Measurements from ENCODE around the gene NEURL1B. TPM values are rescaled to one million over a fixed set of nuclear protein-coding genes. Genes with fewer than 3 reads are reported as not detected.

Gene NEURL1B
- polyA plus RNA-seq, 2 of the 4 experiments (the other 2 are of a cell fraction), result 0.89 to 2.1 TPM

- 77% methylated on average over 7 of the region's 7 CpGs for WGBS (ENCODE audit: missing lambda C conversion rate)
- CTCF ChIA-PET, result interaction anchor here (0.8 to 1.6 kb wide), 3 partner anchors 15 to 240 kb away, joined by 3 to 11 read pairs (median 3); no protein-coding TSS in a partner anchor
- POLR2A ChIA-PET, result no interaction called here
- ATAC-seq (peak in 1 of 2 experiments; percentile 58; a peak in 3 of 6 replicates), FAIRE-seq (no peak), DNase-seq (ENCODE audit: low read depth in 1 of 2, low spot score in 1 of 2) (no peak)
- no peak overlapping the region for H3K27ac ChIP-seq
- no peaks in the 10 kb centered on the region for H3K9me3 ChIP-seq
- no peak overlapping the region for H3K4me3 ChIP-seq
- TF ChIP-seq ZNF302 (CRISPR knock-in tag; IDR thresholded peaks at IDR 0.05) (no peak), TP53 (CRISPR knock-in tag; IDR thresholded peaks at IDR 0.05) (no peak), RFX5 (IDR thresholded peaks at IDR 0.05) (no peak), PBX3 (IDR thresholded peaks at IDR 0.05) (no peak), NPAS2 (CRISPR knock-in tag; IDR thresholded peaks at IDR 0.05; ENCODE audit: borderline replicate concordance) (no peak), CHD4 (IDR thresholded peaks at IDR 0.05; ENCODE audit: borderline replicate concordance) (no peak), KDM5A (IDR thresholded peaks at IDR 0.05) (no peak), NFE2L2 (conservative IDR thresholded peaks at IDR 0.05; ENCODE audit: low read length) (no peak), MYC (IDR thresholded peaks at IDR 0.05; ENCODE audit: borderline replicate concordance, low read length) (no peak), HDAC2 (IDR thresholded peaks at IDR 0.05) (no peak), FOXS1 (CRISPR knock-in tag; IDR thresholded peaks at IDR 0.05) (no peak), GATA3 (IDR thresholded peaks at IDR 0.05; ENCODE audit: borderline replicate concordance) (no peak), FOSB (CRISPR knock-in tag; IDR thresholded peaks at IDR 0.05) (no peak), USF2 (IDR thresholded peaks at IDR 0.05) (no peak), RAD21 (conservative IDR thresholded peaks at IDR 0.05 in 1 of 2, IDR thresholded peaks at IDR 0.05 in 1 of 2) (no peak), CHD2 (IDR thresholded peaks at IDR 0.05; ENCODE audit: low read length, partially characterized antibody) (no peak), TFCP2L1 (CRISPR knock-in tag; IDR thresholded peaks at IDR 0.05) (no peak), HOXA7 (CRISPR knock-in tag; IDR thresholded peaks at IDR 0.05) (no peak), MAX (IDR thresholded peaks at IDR 0.05) (no peak)
- no peak overlapping the region for H3K4me2 ChIP-seq
- H3K4me1 ChIP-seq, result peaks cover under 1% of the 10 kb centered on the region; the same call in 1 of the 3 replicates
Measured at GRCh38 chr5:172691886-172692285, 50.8 kb downstream of the NEURL1B start.

GRCh38 chr5:172692451-172692850 is 51.4 kb downstream of the NEURL1B start:
- ChIA-PET CTCF (interaction anchor here (0.8 to 1.6 kb wide), 3 partner anchors 15 to 241 kb away, joined by 3 to 11 read pairs (median 3); no protein-coding TSS in a partner anchor), POLR2A (no interaction called here)
- DNase-seq (ENCODE audit: low read depth in 1 of 2, low spot score in 1 of 2) (no peak), ATAC-seq (no peak), FAIRE-seq (no peak)
- WGBS (ENCODE audit: missing lambda C conversion rate), result 86% methylated on average over 6 of the region's 6 CpGs
- H3K27ac ChIP-seq, result no peak overlapping the region
- TF ChIP-seq USF2 (IDR thresholded peaks at IDR 0.05) (no peak), ZNF302 (CRISPR knock-in tag; IDR thresholded peaks at IDR 0.05) (no peak), CHD4 (IDR thresholded peaks at IDR 0.05; ENCODE audit: borderline replicate concordance) (no peak), KDM5A (IDR thresholded peaks at IDR 0.05) (no peak), ZSCAN20 (CRISPR knock-in tag; IDR thresholded peaks at IDR 0.05) (no peak), EP300 (IDR thresholded peaks at IDR 0.05) (no peak), SMC3 (IDR thresholded peaks at IDR 0.05) (no peak), BHLHE40 (IDR thresholded peaks at IDR 0.05; ENCODE audit: low read depth, low read length) (no peak), CTCF (IDR thresholded peaks at IDR 0.05) (no peak), ATOH8 (CRISPR knock-in tag; IDR thresholded peaks at IDR 0.05; ENCODE audit: low read depth) (no peak), NR3C1 (IDR thresholded peaks at IDR 0.05) (no peak), HES2 (IDR thresholded peaks at IDR 0.05) (no peak), TFCP2L1 (CRISPR knock-in tag; IDR thresholded peaks at IDR 0.05) (no peak)
- H3K4me3 ChIP-seq, result no peak overlapping the region
- no peaks in the 10 kb centered on the region for H3K9me3 ChIP-seq
- H3K4me1 ChIP-seq, result peaks cover 4% of the 10 kb centered on the region; the same call in 1 of the 3 replicates
- H3K4me2 ChIP-seq, result no peak overlapping the region

Data from A549 (cell line).